ENCODE measurements around the gene SBF1.
A peak's percentile ranks its signal among the peaks of the same experiment; 100 is the strongest.
"Not testable (repeated sequence)": the region's sequence is repeated elsewhere in the genome, so short reads cannot be mapped to it uniquely, and the experiment has no call there.

The SBF1 gene

GRCh38 chr22:50399751-50400331, 75.0 kb downstream of the SBF1 start:
- peak; percentile 69 for DNase-seq (ENCODE audit: low spot score)

GRCh38 chr22:50398831-50399648, 75.8 kb downstream of the SBF1 start:
- peak; percentile 79 for DNase-seq (ENCODE audit: low spot score)

- DNase-seq (ENCODE audit: low spot score) = not testable (repeated sequence)
These were observed 77.3 kb downstream of the SBF1 start for GRCh38 chr22:50397371-50398060.

- DNase-seq (ENCODE audit: low spot score) = no peak
These were observed 78.0 kb downstream of the SBF1 start for GRCh38 chr22:50396751-50397370.
